Liver (tissue), 3 donors: ENCODE data around the gene CNPY4.

ENCODE experiments used
- CTCF ChIP-seq: fragments of 150-350 bp; IDR thresholded peaks from 2 replicates; pipeline ENCODE4 v1.5.1; 2017; ENCODE audit warnings: improper control_type of control experiment, low read depth, low read length; ENCODE audit not compliant: missing input control
- SP1 ChIP-seq: IDR thresholded peaks from 2 replicates; pipeline ENCODE4 v1.6.1; 2018; ENCODE audit warnings: antibody characterized with exemption, mild to moderate bottlenecking
- YY1 ChIP-seq: IDR thresholded peaks from 2 replicates; pipeline ENCODE4 v1.6.1; 2016; ENCODE audit warnings: antibody characterized with exemption, mild to moderate bottlenecking
- TF ChIP-seq, protein P1 (sequence below): IDR thresholded peaks from 2 replicates; pipeline ENCODE4 v1.6.1; 2016; ENCODE audit warnings: antibody characterized with exemption
- donor health status: healthy.
- donor health status: healthy.

GRCh38 chr7:100127866-100128636 is 8.6 kb downstream of the CNPY4 start:
- TF ChIP-seq YY1, result no peak
- TF ChIP-seq SP1, result no peak
- TF ChIP-seq CTCF, result no peak
- TF ChIP-seq, protein P1, sequence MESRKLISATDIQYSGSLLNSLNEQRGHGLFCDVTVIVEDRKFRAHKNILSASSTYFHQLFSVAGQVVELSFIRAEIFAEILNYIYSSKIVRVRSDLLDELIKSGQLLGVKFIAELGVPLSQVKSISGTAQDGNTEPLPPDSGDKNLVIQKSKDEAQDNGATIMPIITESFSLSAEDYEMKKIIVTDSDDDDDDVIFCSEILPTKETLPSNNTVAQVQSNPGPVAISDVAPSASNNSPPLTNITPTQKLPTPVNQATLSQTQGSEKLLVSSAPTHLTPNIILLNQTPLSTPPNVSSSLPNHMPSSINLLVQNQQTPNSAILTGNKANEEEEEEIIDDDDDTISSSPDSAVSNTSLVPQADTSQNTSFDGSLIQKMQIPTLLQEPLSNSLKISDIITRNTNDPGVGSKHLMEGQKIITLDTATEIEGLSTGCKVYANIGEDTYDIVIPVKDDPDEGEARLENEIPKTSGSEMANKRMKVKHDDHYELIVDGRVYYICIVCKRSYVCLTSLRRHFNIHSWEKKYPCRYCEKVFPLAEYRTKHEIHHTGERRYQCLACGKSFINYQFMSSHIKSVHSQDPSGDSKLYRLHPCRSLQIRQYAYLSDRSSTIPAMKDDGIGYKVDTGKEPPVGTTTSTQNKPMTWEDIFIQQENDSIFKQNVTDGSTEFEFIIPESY, result no peak
